ENCODE data around the gene GPANK1. TPM values are rescaled to one million over a fixed set of nuclear protein-coding genes. Genes with fewer than 3 reads are reported as not detected.

GPANK1 gene
- total RNA-seq, 1 experiment from 2014 or later = 26.8 TPM

GRCh38 chr6:31631681-31632278 lies 33.0 kb downstream of the GPANK1 start:
- no CpG with 5 or more reads among the region's 32 CpGs for WGBS (ENCODE audit: extremely low coverage, insufficient read length, low lambda C conversion rate)
- no peak overlapping the region for H2AFZ ChIP-seq (ENCODE audit: low read length)
- H3K56ac ChIP-seq (ENCODE audit: insufficient read length, low read depth, low read length) = no peak overlapping the region
- H3K14ac ChIP-seq (ENCODE audit: insufficient read depth, low read length) = no peak overlapping the region
- Mint-ChIP-seq H3K9me3 (no peaks in the 10 kb centered on the region), H3K4me1 (peaks cover 0 to 3% of the 10 kb centered on the region in 2 experiments; a peak in 1 of 4 replicates), H3K4me3 (no peak overlapping the region), H3K36me3 (ENCODE audit: insufficient read depth in 1 of 3, low read depth in 3 of 3) (peaks cover 80 to 100% (median 100%) of the 10 kb centered on the region in 3 experiments), H3K27ac (peak overlapping the region in 2 of 3 experiments; percentile 68 to 81; a peak in 2 of 7 replicates), H3K27me3 (ENCODE audit: low read depth) (no peaks in the 10 kb centered on the region; the same call in 1 of the 2 replicates)
- H4K8ac ChIP-seq (replicated peaks; ENCODE audit: insufficient read length, low read depth, low read length) = no peak overlapping the region
- H3K23ac ChIP-seq (ENCODE audit: insufficient read length, low read depth, low read length) = no peak overlapping the region
- H3T11ph ChIP-seq (ENCODE audit: low read length) = no peak overlapping the region
- DNase-seq = no peak
- TF ChIP-seq, protein P1, sequence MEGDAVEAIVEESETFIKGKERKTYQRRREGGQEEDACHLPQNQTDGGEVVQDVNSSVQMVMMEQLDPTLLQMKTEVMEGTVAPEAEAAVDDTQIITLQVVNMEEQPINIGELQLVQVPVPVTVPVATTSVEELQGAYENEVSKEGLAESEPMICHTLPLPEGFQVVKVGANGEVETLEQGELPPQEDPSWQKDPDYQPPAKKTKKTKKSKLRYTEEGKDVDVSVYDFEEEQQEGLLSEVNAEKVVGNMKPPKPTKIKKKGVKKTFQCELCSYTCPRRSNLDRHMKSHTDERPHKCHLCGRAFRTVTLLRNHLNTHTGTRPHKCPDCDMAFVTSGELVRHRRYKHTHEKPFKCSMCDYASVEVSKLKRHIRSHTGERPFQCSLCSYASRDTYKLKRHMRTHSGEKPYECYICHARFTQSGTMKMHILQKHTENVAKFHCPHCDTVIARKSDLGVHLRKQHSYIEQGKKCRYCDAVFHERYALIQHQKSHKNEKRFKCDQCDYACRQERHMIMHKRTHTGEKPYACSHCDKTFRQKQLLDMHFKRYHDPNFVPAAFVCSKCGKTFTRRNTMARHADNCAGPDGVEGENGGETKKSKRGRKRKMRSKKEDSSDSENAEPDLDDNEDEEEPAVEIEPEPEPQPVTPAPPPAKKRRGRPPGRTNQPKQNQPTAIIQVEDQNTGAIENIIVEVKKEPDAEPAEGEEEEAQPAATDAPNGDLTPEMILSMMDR (conservative IDR thresholded peaks at IDR 0.05) = no peak
- H3K18ac ChIP-seq (ENCODE audit: insufficient read length, low read depth, low read length) = no peak overlapping the region
- peaks cover 2% of the 10 kb centered on the region for H4K20me1 ChIP-seq (ENCODE audit: control insufficient read depth, insufficient read depth, insufficient read length)
- no peaks in the 10 kb centered on the region for H3K4me1 ChIP-seq (ENCODE audit: insufficient read depth, low read length)
- no peak overlapping the region for H3K4me2 ChIP-seq (ENCODE audit: insufficient read depth, insufficient read length, low read length)
- no peak overlapping the region for H2BK15ac ChIP-seq (ENCODE audit: low read depth, low read length)
- H3K27ac ChIP-seq (ENCODE audit: insufficient read length, low read depth, low read length) = no peak overlapping the region
- H2BK5ac ChIP-seq (ENCODE audit: insufficient read length, low read length) = no peak overlapping the region
- H2BK12ac ChIP-seq (ENCODE audit: insufficient read length, low read depth, low read length) = no peak overlapping the region
- H3K23me2 ChIP-seq (ENCODE audit: insufficient read length, low read depth, low read length, poor library complexity, severe bottlenecking) = no peaks in the 10 kb centered on the region
- peaks cover 3% of the 10 kb centered on the region for H3K79me1 ChIP-seq (ENCODE audit: insufficient read depth, low read depth, low read length, poor library complexity, severe bottlenecking)
- no peak overlapping the region for H2BK20ac ChIP-seq (ENCODE audit: low read depth, low read length, poor library complexity, severe bottlenecking)
- no peak overlapping the region for H2BK120ac ChIP-seq (ENCODE audit: low read depth, low read length, poor library complexity, severe bottlenecking)
- H3K79me2 ChIP-seq (ENCODE audit: insufficient read depth, low read length) = no peaks in the 10 kb centered on the region
- H4K5ac ChIP-seq (ENCODE audit: insufficient read length, low read depth, low read length) = no peak overlapping the region
- H4K91ac ChIP-seq (ENCODE audit: insufficient read length, low read depth, low read length) = no peak overlapping the region
- no peak overlapping the region for H3K4ac ChIP-seq (ENCODE audit: low read depth, low read length)
- H3K9me3 ChIP-seq (ENCODE audit: control insufficient read depth, low read depth, low read length) = no peaks in the 10 kb centered on the region
- H2AK5ac ChIP-seq (ENCODE audit: insufficient read length, low read length) = no peak overlapping the region
- H3K9ac ChIP-seq (ENCODE audit: extremely low read depth, insufficient read length, low read length) = no peak overlapping the region
- H3K27me3 ChIP-seq (ENCODE audit: insufficient read depth, low read length) = no peaks in the 10 kb centered on the region
